MM.1S (cell line): Measurements from ENCODE around the gene KCNMB4.

Experiments used
- EZH2 ChIP-seq: fragments of 300-600 bp; sonication (generic); optimal IDR thresholded peaks from 2 replicates; pipeline ENCODE3; 2017; ENCODE audit warnings: low read depth, mild to moderate bottlenecking, antibody characterized with exemption, low read length, mixed read lengths
- EZH2phosphoT487 ChIP-seq: fragments of 300-600 bp; sonication (generic); IDR thresholded peaks from 2 replicates; pipeline ENCODE4 v1.6.1; 2018; ENCODE audit warnings: antibody characterized with exemption, low read length
- TF ChIP-seq, protein P1 (sequence below): fragments of 300-600 bp; sonication (generic); IDR thresholded peaks from 2 replicates; pipeline ENCODE4 v1.5.1; 2016; ENCODE audit warnings: antibody characterized with exemption, low read length, mixed read lengths

DNA sequence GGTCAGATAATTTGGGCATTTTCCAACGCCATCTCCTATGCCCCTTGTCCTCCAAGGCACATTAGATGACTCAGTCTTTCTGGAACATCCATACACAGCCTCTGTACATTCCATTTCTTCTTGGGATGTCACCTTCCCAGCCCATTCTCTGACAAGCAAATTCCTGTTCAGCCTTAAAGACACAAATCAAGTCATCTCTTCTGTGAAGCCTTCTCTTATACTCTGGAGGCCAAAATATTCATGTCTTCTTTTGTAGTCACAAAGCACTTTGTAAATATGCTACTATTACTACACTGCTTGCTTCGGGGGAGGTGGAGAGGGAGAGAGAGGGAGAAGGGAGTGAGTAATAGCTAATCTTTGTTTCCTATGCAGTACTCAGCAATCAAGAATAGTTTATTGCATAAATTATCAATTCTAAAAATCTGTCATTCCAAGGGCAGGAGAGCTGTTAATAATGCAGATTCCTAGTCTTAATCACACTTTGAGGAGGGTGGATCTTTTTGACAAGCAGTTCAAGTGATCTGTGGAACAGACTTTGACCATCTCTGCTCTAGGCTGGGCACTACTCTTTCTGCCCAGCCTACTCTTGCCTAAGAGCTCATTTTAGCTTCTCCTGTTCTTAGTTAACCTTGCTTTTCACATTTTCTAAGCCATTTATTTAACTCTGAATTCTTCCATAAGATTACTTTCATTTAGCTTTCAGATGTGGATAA is 27.9 kb downstream of the KCNMB4 start:
- TF ChIP-seq, protein P1, sequence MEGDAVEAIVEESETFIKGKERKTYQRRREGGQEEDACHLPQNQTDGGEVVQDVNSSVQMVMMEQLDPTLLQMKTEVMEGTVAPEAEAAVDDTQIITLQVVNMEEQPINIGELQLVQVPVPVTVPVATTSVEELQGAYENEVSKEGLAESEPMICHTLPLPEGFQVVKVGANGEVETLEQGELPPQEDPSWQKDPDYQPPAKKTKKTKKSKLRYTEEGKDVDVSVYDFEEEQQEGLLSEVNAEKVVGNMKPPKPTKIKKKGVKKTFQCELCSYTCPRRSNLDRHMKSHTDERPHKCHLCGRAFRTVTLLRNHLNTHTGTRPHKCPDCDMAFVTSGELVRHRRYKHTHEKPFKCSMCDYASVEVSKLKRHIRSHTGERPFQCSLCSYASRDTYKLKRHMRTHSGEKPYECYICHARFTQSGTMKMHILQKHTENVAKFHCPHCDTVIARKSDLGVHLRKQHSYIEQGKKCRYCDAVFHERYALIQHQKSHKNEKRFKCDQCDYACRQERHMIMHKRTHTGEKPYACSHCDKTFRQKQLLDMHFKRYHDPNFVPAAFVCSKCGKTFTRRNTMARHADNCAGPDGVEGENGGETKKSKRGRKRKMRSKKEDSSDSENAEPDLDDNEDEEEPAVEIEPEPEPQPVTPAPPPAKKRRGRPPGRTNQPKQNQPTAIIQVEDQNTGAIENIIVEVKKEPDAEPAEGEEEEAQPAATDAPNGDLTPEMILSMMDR = no peak
- TF ChIP-seq EZH2phosphoT487 (no peak), EZH2 (no peak)
